ENCODE data around the gene DQX1.

The DQX1 gene

GRCh38 chr2:74553892-74554819, 28.1 kb upstream of the DQX1 start, which contains the start of the genes DOK1 and LOXL3:
Gene DOK1 (plus strand): TSS chr2:74554720. CDS start chr2:74554755, 35 bp downstream.
Gene LOXL3 (minus strand): TSS chr2:74553942. CDS start chr2:74552634, 1,308 bp downstream.
- DNase-seq: no peak

DNA sequence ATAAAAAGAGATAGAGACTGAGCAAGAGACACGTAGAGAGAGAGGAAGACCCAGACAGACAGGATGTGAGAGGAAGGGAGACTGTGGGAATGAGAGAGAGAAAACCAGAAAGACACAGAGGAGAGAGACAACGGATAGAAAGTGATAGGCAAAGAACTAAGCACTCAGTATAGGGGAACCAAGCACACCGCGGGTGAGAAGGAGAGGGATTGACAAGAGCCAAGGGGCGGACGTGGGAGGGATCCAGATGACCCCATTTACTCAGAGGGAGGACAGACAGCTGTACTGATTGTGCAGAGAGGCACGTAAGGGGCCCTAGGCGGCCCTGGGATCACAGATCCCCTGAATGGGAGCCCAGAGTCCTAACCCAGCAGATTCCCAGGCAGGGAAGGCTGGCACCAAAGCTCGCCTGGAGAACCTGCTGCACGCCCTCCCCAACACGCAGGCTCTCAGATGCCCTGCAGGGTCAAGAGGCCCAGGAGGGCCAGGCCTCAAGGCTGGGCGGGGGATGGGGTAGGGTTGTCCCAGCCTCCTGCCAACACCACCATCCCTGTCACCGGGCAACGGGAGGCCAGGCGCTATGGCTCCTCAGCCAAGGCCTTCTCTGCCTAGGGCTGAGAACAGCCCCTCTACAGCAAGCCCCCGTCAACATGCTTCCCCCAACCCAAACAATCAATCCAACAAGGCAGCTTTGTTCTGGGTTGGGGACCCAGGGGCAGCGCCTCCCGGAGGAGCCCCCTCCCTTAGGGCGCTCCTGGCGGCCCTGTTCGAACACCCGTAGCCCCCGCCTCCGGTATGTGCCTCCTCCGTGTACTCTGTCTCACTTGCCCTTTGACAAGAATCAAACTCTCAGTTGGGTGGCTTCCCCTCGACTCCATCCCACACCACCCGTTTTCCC, 27.1 kb upstream of the DQX1 start:
- no peak for DNase-seq

- DNase-seq: no peak
Observed at GRCh38 chr2:74551942-74552913, 26.2 kb upstream of the DQX1 start.

- no peak for DNase-seq
Observed at GRCh38 chr2:74551530-74551929, 25.5 kb upstream of the DQX1 start.

DNA sequence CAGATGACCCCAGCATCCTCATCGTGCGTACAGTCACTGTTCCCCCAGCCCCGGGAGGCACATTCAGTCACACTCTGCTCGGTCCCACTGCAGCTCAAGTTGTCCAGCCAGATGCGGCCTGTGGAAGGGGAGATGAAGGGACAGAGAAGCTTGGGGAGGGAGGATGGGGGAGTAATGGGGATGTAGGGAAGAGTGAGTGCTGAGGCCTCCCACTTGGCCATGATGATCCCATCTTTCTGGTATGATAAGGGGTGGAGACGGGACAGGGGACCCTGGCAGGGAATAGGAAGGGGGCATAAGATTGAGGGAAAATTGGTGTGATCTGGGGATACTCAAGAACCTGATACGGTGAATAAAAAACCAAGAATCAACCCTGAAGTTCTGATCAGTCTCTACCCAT, 24.2 kb upstream of the DQX1 start:
- no peak for DNase-seq

DNA sequence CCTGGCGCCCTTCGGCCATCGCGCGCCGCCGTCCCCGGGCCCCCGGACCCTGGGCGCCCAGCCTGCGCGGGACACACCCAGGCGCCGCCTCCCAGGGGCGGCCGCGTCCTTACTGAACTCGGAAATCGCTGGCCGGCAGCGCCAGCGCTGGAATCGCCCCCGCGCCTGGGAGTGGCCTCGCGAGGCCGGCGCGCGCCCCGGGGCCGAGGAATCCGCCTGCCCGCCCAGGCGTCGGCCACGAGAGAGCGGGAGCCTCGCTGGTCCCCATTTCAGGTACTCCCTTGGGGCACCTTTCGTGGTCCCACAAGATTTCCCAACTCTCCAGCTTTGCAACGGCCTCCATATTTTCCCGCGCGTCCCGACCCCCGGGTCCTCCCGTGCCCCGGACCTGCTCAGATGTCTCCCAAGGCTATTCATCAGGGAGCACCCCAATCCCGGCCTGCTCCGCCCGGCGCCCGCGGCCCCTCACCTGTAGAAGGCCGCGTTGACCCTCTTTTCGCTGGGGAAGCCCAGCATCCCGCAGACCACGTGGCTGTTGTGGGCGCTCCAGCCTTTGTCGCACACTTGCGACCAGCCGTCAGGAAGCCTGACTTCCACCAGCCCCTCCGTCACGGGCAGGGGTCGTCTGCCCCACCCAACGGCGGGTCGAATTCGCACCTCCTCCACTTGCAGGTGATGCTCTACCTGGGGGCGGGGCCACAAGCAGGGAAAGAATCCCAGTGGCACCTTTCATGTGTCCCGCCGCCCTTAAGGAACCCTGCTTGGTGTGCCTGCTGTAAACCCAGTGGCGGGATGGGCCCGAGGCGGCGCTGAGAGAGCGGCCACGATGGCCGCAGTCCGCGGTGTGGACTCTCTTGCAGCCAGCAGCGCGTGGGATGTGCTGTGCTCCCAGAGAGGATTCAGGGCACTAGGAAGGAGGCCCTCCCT, 23.1 kb upstream of the DQX1 start:
- no peak for DNase-seq

DNA sequence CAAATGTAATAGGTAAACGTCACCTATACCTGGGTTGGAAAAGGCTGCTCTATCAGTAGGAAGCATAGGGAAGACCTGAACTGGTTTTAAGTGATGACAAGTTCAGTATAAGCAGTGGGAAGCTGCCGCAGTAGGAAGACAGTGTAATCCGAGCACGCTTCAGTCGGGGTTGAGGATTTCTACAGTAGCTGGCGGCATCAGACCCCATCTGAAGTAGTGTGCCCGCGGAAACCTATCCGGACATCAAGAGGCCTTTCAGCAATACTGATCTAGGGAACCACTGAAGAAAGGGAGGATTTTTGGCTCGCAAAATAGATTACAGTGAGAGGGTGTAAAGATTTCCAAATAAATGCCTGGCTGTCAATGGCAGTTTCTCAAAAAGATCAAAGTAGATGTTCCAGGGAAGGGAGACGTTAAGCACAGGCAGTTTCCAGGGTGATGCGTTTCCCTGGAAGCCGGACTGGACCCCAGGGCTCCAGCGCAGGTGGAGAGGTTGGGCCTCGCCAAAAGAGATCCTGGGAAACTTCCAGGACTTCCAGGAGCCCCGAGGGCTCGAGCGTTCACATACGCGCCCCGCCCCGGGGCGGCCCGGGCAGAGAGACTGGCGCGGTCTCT, 22.4 kb upstream of the DQX1 start:
- DNase-seq: no peak

- DNase-seq: no peak
Observed at GRCh38 chr2:74546004-74546403, 20.0 kb upstream of the DQX1 start.

GRCh38 chr2:74544634-74545033, 18.6 kb upstream of the DQX1 start:
- no peak for DNase-seq

GRCh38 chr2:74542978-74543377, 16.9 kb upstream of the DQX1 start:
- no peak for DNase-seq

DNA sequence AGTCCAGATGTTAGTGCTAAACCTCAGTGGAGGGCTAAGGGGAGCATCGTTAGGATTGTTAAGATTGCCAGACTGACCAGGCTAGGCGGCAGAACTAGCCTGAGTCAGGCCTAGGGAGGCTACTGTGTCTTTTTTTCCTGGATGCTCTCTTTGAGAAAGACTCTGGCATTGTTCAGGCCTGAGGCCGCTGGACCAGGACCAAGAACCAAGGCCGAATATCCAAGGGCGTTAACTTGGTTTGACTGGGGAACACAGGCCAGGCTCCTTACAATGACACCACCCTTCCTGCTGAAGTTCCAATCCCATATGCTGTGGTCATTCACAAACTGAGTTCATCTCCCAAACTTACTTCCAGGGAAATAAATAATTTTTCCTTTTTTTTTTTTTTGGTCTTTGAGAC, 14.3 kb upstream of the DQX1 start:
- no peak for DNase-seq

DNA sequence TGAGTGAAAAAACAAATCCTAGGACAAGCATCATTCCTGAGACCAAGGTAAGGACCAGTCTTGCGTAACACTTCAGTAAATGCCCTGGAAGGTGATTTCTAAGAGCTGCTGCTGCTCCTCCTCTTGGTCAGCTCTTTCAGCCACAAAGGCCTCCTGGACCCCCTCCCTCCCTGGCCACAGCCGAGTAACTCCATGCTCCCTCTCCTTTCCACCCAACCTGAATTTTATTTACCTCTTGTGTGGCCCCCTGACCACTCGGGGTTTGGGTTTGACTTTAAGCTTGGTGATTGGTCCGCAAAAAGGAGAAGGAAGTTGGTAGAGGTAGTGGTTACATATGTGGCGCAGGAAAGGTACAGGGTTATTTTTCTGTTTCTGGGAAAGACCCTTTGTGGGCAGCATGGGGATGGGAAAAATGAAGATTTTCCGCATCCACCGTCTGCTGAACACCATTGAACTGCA, 12.9 kb upstream of the DQX1 start:
- DNase-seq: no peak

- no peak for DNase-seq
Observed at GRCh38 chr2:74537140-74537539, 11.1 kb upstream of the DQX1 start.

DNA sequence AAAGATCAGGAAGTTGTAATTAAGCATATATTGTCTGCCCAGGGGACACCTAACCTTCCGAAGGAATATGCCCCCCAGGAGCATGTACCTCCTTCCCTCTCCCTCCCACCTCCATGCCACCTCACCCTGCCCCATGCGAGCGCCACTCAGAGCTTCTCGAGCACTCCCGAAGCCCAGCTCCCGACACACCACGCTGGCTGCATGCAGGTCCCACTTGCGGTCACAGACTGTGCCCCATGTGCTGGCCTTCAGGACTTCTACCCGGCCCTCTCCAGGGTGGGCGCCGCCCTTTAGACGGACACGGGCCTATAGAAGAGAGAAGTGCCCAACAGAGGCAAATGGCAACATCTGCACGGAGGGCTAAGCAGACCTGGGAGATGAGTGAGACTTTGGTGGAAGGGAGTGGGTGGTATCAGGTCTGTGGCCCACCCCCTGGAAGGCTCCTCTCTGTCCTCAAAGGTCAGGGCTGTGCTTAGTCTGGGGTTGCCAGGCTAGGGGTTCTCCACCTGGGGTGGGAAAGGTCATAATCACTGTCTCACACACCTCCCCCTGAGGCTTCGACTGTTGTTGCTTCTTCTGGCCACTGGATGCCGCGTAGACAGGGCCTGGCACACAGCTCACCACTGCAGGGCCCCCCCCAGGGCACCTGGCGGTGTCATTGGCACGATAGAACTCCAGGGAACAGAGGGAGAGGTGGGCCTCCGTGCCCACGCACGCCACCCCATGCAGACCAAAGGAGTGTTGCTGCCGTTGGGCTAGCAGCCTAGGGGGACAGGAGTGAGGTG, 10.3 kb upstream of the DQX1 start:
- DNase-seq: no peak

DNA sequence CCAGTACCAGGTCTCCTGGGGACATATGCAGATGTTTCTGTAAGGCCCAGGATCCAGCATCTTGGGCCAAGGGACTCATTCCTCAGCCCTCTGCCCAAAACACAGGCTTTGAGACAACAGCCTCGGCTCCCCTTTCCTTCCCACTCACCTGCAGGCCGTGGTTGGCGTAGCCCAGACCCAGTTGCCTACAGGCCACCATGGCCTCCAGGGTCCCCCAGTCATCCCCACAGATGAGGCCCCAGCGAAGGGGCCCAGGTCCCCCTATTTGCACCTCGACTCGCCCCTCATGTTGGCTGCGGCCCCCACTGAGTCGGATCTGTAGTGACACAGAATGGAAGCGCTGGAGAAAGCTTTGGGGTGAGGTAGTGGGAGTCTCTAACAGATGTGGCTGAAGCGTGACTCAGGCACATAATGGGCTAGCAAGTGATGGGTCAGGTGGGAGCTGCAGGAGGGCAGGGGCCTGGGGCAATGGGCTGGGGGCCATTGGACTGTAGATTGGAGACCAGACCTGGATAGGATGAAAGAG, 9.5 kb upstream of the DQX1 start:
- DNase-seq: no peak

GRCh38 chr2:74534411-74534810, 8.4 kb upstream of the DQX1 start:
- DNase-seq: no peak

GRCh38 chr2:74533464-74533863, 7.4 kb upstream of the DQX1 start:
- no peak for DNase-seq

- no peak for DNase-seq
Observed at GRCh38 chr2:74532222-74532621, 6.2 kb upstream of the DQX1 start.

GRCh38 chr2:74531666-74532065, 5.6 kb upstream of the DQX1 start:
- DNase-seq: no peak
